GM18498 (cell line): ENCODE data around the gene KMT2B.
"Not testable (repeated sequence)": the region's sequence is repeated elsewhere in the genome, so short reads cannot be mapped to it uniquely, and the experiment has no call there.

ENCODE experiments used
- ATAC-seq: cut with Tn5 transposase; IDR thresholded peaks from one replicate; pipeline ENCODE4 v1.9.1; 2021; ENCODE audit warnings: mild to moderate bottlenecking, moderate library complexity; ENCODE audit not compliant: unreplicated experiment

The KMT2B gene

DNA sequence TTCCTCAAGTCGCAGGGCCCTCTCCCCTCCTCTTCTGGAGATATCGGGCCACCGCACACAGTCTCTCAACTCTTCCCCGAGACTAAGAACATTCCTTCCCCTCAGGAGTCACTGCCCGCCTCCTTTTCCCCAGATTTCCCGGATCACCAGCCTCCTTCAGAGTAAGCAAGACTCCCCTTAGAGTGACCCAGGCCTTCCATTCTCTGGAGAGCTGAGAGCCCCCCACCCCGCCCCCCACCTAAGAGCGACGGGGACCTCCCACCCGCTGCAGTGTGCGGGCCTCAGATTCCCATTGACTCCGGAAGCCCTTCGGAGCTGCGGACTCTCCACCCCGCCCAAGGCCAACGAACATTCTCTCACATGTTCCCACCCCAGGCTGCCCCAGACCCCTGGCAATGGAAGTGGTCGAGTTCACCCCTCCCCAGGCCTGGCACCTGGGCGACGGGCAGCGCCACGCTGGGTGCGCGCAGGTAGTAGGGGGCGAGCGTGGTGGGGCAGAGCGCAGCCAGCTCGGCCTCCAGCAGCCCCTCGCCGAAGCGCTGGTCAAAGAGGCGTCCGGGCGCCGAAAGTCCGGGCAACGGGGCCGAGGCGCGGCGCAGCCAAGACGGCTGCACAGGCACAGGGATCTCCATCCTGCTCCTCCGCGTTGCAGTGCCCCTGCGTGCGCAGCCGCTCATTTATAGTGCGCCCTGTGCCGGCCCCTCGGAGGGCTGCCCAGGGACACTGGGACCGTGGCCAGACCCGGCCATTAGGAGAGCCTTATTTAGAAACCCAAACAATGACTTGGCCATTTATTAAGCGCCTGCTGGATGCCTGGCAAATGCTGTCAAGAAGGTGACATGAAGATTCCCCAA is 38.8 kb downstream of the KMT2B start, which contains the start of gene HSPB6:
Gene HSPB6 (minus strand): TSS at position 653 of the 854 bp plus-strand sequence. CDS start 21 bp downstream, at position 632.
- ATAC-seq, result no peak

DNA sequence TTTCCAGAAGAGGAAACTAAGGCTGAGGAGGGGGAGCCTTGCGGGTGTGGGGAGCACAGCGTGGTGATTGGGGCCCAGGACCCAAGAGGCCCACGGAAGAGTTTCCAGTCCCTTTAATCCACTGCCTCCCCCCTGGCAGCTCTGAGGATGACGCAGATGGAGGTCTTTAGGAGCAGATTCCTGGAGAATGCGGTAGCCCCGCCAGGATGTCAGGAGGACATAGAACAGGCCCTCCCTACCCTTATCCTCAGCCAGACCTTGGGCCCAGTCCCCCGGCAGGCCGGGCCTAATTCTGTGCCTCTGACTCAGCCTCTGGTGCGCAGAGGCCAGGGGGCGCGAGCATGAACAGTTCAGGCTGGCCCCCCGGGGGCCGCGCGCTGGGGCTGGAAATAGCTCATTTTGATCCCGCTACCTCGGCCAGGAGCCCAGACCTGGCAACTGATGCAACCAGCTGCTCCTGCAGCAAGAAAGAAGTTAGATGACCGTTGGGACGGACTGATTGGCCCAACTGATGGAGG is 39.5 kb downstream of the KMT2B start:
- no peak for ATAC-seq

DNA sequence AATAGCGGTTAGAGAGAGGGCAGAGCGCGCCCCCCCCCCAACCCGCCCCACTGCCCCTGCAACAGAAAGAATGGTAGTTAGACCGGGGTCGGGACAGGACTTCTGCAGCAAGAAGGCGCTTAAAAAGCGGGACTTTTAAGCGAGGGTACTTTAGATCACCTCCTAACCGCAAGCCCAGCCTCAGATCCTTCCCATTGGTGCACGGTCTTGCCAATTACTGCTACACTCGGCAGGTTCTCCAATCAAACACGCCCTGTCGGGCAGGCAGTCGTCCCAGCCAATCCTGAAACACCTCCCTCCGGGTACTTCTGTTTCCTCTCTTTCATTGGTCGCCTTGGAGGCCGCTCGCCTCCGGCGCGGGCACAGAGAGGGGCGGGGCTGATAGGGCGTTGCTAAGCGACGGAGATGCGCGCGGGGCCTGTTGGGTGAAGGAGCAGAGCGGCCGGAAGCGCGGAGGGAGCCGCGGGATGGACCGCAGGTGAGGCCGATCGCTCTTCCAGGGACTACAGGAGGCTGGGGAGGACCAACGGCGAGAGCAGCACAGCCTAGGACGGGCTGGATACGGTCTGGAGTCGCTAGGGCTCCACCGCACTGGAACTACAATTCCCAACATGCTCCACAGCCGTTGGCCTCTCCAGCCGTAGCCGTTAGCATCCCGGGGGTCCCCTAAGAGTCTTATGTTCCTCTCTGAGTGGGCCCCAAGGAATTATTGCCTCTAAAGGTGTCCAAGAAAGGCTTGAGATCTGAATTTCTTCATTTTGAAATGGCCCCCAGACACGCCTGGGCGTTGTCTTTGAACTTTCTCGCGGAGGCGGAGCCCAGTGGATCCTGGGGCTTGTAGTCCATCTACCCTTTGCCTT is 40.2 kb downstream of the KMT2B start, which contains the start of gene PROSER3:
Gene PROSER3 (plus strand): TSS at position 428 of the 860 bp plus-strand sequence. CDS start 40 bp downstream, at position 468.
- ATAC-seq, result peak; percentile 91

DNA sequence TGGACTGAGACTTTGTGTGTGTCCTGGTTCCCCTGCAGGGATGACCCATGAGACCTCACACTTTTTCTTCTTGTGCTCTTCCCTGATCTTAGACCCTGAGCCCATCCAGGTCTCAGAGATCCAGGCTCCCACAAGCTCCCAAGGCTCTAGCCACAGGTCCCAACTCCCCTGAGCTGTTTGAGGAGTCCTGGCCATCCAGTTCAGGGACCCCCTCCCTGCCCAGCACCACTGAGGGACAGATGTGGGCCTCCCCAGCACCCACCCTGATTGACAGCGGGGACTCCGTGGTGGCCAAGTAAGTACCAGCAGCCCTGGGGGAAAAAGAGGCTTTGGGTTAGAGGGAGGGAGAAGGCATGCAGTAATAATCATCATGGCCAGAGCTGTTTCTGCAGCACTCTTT is 41.9 kb downstream of the KMT2B start:
- ATAC-seq, result no peak

DNA sequence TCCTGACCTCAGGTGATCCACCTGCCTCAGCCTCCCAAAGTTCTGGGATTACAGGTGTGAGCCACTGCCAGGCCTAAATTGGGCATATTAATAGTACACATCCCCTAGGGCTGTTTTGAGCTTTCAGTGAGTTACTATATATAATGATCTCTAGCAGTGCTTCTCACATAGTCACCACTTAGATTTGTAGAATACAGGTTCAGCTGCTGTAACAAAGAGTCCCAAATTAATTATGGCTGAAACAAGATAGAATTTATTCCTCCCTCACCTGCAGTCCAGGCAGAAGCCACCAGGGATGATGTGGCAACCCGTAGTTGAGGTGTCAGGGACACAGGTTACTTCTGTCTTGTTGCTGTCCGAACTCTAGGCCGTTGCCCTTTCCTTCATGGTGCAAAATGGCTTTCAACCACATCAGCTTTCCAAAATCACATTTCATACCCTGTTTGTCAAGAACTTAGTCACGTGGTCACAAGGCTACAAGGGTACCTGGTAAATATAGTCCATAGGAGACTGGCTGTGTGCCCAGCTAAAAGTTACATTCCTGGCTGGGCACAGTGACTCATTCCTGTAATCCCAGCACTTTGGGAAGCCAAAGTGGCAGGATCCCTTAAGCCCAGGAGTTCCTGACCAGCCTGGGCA is 43.0 kb downstream of the KMT2B start:
- ATAC-seq, result no peak

DNA sequence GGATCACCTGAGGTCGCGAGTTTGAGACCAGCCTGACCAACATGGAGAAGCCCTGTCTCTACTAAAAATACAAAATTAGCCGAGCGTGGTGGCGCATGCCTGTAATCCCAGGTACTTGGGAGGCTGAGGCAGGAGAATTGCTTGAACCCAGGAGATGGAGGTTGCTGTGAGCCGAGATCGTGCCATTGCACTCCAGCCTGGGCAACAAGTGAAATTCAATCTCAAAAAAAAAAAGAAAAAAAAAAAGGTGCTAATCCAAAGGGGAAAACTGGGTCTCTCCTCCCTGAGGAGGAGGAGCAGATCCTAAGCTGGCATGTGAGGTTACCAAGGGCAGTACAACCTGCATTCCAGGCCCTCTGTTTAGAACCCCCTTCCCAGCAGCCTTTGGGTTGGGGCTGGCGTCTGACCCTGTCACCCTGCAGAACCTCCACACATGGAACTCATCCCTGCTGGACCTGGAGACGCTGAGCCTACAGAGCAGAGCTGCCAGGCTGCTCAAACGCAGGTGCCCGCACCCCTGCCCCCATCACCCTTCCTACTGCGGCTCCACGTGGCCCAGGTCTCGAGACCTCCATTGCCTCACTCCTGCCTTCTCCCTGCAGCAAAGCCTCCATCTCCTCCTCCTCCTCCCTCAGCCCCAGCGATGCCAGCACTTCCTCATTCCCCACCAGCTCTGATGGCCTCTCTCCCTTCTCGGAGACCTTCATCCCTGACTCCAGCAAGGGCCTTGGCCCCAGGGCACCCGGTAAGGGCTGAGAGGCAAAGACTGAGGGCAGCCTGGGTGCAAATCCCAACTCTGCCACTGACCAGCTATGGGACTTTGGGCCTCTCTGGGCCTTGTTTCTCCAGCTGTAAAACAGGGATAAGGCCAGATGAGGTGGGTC is 46.9 kb downstream of the KMT2B start:
- no peak for ATAC-seq

DNA sequence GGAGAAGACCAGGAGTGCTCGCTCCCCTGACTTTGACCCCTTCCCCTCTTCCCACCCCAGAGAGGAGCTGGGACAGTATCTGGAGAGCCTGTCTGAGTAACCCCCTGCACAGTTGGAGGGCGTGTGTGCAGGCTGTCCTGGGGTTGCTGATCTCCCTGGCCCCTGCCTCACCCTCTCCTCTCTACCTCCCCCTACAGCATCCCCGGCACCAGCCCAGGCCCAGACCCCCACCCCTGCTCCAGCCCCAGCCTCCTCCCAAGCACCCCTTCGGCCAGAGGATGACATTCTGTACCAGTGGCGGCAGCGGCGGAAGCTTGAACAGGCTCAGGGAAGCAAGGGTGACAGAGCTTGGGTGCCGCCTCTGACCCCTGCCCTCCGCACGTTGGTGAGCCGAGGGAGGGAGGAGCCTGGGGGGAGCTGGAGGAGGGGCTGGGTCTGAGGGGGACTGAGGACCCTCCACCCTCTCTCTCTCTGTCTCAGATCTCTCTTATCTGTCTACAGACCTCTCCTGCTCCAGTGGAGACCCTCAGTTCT is 48.8 kb downstream of the KMT2B start:
- ATAC-seq, result no peak

DNA sequence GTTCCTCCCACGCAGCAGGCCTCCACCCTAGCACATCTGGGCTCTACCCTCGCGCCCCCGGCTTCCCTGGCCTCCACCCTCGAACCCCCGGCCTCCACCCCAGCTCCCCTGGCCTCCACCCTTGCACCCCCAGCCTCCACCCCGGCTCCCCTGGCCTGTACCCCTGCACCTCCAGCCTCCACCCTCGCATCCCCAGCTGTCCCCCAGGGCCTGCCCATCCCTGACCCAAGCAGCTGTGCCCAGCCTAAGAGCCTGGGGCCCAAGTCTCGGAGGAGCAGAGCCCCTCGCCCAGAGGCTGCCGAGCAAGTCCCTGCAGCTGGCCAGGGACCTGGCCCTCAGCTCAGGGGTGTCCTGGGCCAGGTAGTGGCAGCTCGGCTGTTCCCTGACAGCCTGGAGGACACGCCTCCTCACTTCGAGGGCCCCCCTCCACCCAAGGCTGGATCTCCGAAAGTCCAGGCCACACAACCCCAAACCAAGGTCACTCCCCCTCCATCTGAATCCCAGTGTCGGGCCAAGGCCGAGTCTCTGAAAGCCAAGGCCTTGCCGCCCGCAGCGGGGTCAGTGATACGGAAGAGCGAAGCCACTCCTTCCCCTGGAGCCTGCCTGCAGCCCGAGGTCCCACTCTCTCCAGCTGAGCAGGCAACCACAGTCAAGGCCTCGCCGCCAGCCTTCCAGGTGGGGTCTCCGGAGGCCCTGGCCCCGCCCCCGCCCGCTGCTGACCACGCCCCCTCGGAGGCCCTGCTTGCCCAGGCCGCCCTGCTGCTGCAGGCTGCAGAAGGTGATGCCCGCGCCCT is 49.7 kb downstream of the KMT2B start:
- ATAC-seq, result no peak

DNA sequence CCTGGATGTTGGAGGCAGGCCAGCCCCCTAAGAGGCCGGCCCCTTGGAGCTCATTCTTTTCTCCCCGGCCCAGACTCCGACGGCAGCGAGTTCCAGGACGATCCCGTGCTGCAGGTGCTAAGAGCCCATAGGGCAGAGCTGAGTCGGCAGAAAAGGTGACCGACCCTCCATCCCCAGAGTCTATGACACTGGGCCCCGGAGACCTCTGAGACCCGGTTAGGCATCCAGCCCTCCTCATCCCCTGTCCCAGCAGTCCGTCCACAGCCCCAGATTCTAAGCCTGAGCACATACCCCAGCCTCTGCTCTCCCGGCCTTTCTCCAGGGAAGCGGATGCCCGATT is 50.2 kb downstream of the KMT2B start:
- ATAC-seq, result no peak

DNA sequence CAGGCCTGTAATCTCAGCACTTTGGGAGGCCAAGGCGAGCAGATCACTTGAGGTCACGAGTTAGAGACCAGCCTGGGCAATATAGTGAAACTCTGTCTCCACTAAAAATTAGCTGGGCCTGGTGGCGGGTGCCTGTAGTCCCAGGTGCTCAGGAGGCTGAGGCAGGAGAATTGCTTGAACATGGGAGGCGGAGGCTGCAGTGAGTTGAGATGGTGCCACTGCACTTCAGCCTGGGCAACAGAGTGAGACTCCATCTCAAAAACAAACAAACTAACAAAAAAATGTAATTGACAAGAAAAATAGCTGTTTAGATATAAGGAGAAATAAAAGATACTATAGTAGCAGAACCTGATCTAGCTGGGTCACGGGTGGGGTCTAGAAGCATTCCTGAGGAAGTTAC is 54.6 kb downstream of the KMT2B start:
- not testable (repeated sequence) for ATAC-seq

DNA sequence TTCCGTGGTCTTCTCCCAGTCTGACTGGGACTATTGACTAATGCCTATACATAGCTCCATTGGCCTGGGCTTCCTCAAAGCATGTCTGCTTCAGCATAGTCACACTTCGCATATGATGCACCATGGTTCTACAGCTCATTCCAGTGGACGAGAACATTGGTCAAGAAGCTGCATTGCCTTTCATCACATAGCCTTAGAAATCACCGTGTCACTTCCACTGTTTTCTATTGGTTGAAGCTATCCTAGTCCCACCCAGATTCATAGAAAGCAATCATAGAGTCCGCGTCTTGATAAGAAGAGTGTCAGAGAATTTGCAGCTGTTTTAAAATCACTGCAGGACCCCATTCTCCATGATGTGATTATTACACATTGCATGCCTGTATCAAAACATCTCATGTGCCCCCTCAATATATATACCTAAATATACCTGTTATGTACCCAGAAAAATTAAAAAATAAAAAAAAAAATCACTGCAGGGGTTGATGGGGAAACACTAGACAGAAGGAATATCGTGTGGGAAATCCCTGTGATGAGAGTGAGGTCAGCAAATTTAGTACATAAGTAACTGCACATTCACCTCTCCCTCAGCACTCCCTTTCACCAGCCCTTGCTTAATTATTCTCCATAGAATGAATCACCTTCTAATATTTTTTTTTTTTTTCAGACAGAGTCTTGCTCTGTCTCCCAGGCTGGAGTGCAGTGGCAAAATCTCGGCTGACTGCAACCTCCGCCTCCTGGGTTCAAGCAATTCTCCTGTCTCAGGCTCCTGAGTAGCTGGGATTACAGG is 55.4 kb downstream of the KMT2B start:
- no peak for ATAC-seq

DNA sequence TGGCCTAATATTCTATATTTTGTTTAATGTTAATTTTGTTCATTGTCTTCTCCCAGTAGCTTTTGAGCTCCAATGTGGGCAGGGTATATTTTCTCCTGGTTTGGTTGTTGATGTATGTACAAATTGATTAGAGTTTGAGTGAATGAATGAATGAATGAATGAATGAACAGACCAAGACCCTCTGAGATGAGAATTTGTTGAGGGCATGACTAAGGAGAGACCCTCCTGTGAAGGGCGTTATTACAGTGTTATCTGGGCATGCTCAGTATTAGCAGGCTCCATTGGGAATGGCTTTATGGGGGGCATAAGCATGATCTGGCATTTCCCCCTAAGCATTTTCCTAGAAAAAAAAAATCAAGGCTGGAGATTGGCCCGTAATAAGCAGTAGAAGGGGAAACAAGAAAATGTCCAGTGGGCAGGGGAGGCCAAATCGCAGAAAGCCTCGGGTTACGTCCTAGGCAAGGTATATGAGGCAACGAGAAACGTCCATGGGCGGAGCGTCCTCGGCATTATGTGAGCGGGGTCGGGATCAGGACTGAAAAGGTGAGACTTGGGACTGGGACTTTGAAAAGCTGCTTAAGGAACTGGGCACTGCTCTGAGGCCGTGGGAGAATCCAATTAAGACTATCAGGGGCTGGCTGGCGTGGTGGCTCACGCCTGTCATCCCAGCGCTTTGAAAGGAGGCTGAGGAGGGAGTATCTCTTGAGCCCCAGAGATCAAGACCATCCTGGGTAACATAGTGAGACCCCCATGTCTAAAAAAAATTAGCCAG is 56.7 kb downstream of the KMT2B start:
- ATAC-seq, result no peak

DNA sequence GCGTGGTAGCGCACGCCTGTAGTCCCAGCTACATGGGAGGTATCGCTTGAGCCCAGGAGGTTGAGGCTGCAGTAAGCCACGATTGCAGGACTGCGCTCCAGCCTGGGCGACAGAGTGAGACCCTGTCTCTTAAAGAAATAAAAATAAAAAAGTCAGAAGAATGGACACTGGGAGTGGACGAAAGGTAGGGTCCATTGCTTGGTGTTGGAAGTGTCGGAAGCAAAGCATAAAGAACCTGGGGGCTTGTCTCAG is 57.2 kb downstream of the KMT2B start:
- no peak for ATAC-seq

DNA sequence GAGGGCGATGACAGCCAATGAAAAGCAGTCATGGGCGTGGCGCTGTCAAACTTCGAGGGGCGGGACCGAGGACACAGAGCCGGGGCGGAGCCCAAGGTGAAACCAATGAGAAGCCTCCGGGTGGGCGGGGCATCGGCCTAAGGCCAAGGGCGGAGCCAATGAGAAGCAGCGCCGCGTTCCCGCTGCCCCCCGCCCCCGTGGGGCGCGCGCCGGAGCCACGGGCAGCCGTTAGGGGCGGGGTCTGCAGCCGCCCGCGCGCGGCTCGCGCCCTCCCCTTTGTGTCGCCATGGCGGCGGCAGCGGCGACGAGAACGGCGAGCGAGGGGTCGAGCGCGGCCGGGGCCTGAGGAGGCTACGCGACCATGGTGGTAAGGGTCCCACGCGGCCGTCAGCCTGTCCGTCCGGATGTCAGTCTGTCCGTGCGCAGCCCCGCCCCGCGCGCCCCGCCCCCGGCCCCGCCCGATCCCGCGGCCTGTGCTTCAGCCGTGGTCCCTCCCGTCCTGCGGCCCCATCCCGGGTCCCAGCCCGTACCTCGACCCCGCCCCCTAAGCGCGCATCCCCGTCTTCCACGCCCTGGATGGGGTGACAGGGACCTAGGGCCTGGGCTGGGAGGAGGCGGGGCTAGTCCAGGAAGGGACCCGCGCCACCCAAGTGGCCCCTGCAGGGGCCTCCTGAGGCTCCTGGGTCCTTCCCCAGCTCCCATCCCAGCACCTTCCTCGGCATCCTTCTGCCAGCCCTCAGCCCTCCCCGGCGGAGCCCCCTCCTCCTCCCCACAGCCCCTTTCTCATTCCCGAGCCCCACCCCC is 57.7 kb downstream of the KMT2B start, which contains the start of gene ARHGAP33:
Gene ARHGAP33 (plus strand): TSS at position 267 of the 804 bp plus-strand sequence. CDS start 95 bp downstream, at position 362.
- peak; percentile 95 for ATAC-seq

DNA sequence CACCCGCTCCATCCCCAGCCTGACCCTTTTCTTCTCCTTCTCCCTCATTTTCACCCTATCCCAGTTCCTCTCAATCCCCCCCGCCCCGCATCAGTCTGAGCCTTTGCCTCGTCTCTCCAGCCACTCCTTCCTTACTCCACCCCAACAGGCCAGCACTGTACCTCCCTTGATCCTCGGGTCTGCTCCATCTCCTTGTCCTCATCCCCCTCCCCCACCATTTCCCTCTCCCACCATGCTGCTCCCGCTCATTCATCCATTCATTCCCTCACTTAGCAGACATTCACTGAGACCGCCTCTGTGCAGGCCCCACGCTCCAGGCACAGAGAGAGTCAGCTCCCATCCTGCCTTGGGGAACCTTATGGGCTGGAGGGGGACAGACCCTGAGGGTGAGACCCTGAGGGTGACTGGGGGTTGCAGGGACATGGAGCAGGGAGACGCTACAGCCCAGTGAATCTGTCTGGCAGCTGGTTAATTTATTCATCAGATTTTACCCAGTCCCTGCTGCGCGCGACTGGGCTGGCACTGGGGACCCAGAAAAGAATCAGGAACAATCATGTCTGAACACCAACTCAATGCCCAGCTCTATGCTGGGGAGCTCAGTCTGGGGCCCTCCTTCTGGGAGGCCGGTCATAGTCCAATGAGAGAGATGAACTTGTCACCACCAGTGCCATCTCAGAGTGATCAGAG is 58.4 kb downstream of the KMT2B start:
- ATAC-seq, result no peak
